T-helper 1 cell treated with Interleukin-12 subunit alpha and Interleukin-12 subunit beta and Interleukin-4 antibody, amounts not matched to agents 30 ng/mL and 1 ng/mL, for 36 hours (primary cell): ENCODE measurements around the gene DTX2. TPM values are rescaled to one million over a fixed set of nuclear protein-coding genes. Genes with fewer than 3 reads are reported as not detected.
"Not testable (repeated sequence)": the region's sequence is repeated elsewhere in the genome, so short reads cannot be mapped to it uniquely, and the experiment has no call there.

ENCODE experiments used
- intact Hi-C: fragments of 100-400 bp; cut with micrococcal nuclease; formaldehyde crosslinking; loops from one replicate; pipeline ENCODE4 v1.15.1; 2024
- total RNA-seq: library from RNA; stranded (reverse); gene quantifications from 2 replicates; pipeline ENCODE4 v1.2.3, GENCODE V29; 2022

Gene DTX2
- total RNA-seq, 1 donor from 2014 or later = 36.7 TPM

- intact Hi-C loops = not testable (repeated sequence)
Measured at GRCh38 chr7:76485822-76486610, 24.5 kb downstream of the DTX2 start.

- intact Hi-C loops = not testable (repeated sequence)
Measured at GRCh38 chr7:76486618-76487017, 25.1 kb downstream of the DTX2 start.

DNA sequence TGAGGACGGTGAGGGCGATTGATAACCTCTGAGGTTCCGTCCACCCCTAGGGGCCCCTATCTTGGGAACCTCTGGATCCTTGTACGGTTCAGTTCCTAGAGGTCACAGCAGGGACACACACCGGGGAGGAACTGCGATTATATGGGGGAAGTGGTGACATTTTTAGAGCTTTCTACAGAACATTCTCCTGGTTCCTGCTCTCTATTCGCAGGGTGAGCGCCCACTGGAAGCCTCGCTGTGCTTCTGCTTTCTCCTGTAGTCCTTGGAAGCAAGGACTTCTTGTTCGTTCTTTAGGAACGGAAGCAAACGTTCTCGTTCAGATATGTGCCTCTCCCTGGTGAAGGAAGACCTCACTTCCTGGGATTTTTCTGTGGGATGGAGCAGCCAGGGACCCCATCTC is 26.5 kb downstream of the DTX2 start:
- intact Hi-C loops = not testable (repeated sequence)

GRCh38 chr7:76492139-76492538 is 30.6 kb downstream of the DTX2 start:
- intact Hi-C loops = not testable (repeated sequence)

GRCh38 chr7:76495717-76496116 is 34.2 kb downstream of the DTX2 start:
- intact Hi-C loops = not testable (repeated sequence)

GRCh38 chr7:76497918-76498582 is 36.5 kb downstream of the DTX2 start:
- intact Hi-C loops = not testable (repeated sequence)

GRCh38 chr7:76498583-76499200 is 37.2 kb downstream of the DTX2 start:
- intact Hi-C loops = not testable (repeated sequence)

GRCh38 chr7:76499201-76499923 is 37.9 kb downstream of the DTX2 start:
- intact Hi-C loops = not testable (repeated sequence)

DNA sequence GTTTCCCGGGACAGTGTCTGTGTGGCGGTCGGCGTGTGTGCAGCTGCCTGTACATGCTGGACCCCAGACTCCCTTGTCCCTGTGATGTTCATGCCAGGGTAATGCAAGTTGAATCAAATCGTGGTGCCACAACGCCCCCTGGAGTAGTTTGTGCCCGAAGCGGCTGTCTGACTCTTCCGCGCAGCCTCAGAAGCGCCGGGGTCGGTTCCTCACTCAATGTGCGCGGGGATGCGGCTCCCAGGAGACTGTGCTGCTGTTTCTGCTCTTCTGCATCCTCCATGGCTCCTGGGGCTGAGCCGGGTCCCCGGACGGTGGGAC is 38.4 kb downstream of the DTX2 start:
- intact Hi-C loops = not testable (repeated sequence)

- intact Hi-C loops = not testable (repeated sequence)
Measured at GRCh38 chr7:76502224-76502623, 40.7 kb downstream of the DTX2 start.

- intact Hi-C loops = not testable (repeated sequence)
Measured at GRCh38 chr7:76502836-76503235, 41.3 kb downstream of the DTX2 start.

DNA sequence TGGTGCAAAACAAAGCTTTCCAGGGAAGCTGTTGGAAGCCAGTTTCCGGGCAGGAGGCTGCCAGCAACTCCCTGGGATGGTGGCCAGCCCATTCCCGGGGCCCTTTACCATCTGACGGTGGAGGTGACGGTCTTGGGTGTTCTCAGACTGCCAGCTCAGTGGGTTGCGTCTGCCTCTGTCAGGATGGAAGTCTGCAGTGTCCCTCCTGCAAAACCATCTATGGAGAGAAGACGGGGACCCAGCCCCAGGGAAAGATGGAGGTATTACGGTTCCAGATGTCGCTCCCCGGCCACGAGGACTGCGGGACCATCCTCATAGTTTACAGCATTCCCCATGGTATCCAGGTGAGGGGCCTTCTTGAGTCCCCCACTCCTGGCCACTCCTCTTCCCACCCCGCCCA is 41.7 kb downstream of the DTX2 start:
- intact Hi-C loops = not testable (repeated sequence)

DNA sequence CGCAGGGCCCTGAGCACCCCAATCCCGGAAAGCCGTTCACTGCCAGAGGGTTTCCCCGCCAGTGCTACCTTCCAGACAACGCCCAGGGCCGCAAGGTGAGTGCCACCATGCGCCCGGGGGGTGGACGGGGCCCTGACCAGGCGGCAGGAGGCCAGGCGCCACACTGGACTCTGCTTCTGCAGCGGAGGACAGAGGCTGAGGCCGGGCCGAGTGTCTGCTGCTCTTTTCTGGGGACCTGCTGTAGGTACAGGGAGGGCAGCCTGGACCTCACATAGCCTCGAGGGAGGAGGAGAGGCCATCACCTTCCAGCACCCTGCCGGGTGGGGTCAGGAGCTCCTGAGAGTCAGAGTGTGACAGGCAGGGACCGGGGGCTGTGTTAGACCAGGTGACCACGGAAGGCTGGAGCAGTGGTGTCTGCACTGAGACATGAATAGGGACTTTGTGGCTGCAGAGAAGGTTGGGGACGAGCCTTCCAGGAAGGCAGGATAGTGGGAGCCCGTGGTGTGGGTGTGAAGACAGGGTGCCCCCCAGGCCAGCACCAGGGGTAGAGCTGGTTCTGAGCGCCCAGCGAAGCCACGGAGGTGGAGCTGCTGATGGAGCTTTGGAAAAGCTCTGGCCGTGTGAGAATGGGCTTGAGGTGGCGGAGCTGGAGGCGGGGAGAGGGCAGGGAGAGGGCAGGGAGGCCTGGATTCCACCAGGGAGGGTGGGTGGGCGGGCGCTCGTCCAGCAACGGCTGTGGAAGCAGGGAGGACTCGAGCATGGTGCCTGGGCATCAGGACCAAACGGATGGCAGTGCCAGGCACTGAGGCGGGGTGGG is 43.0 kb downstream of the DTX2 start:
- intact Hi-C loops = not testable (repeated sequence)

DNA sequence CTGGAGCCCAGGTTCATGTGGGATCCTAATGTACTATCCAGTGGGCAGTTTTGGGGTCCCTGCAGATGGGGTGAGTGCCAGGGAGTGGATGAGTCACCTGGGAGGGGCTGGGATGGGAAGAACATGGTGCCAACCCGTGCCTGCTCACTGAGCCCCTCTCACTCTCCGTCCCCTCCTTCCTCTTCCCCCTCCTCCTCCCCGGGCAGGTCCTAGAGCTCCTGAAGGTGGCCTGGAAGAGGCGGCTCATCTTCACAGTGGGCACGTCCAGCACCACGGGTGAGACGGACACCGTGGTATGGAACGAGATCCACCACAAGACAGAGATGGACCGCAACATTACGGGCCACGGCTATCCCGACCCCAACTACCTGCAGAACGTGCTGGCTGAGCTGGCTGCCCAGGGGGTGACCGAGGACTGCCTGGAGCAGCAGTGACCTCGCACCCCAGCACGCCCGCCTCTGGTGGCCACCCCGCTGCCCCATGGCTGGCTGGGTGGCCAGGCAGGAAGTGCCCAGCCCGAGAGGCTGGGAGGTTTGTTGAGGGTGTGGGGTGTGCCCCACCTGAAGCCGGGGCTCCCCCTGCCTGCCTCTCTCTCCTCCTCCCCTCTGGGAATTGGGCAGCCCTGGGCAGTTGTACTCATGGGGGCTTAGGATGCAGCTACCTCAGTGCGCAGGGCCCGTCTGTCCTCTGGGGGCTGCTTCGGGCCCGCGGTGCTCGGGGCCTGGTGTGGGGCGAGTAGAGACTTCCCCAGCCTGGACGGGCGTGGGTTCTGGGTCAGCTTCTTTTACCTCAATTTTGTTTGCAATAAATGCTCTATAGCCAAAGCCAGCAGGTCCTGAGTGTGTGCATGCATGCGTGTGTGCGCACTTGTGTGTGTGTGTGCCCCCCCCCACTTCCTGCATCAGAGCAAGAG is 43.9 kb downstream of the DTX2 start:
- intact Hi-C loops = no loop called here

GRCh38 chr7:76506081-76506440 is 44.6 kb downstream of the DTX2 start:
- intact Hi-C loops = no loop called here

GRCh38 chr7:76506643-76507042 is 45.1 kb downstream of the DTX2 start:
- intact Hi-C loops = not testable (repeated sequence)

DNA sequence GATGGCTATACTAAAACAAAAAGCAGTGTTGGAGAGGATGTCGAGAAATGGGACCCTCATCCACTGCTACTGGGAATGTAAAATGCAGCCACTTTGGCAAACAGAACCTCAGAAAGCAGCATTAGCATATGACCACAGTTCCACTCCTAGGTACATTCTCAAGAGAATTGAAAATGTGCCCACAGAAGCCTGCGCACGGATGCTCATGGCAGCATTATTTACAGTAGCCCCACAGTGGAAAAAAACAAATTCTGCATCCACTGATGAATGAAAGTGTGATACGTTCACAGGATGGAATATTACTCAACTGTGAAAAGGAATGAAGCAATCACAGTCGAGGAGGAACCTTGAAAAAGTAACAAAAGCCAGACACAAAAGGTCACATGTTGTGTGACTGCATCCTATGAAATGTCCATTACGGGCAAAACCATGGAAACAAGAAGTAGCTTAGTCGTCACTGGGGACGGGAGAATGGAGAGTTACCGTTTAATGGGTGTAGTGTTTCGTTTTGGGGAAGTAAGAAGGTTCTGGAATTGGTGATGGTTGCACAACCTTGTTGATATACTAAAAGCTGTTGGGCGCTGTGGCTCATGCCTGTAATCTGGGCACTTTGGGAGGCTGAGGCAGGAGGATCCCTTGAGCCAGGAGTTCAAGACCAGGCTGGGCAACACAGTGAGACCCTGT is 46.4 kb downstream of the DTX2 start:
- intact Hi-C loops = no loop called here

DNA sequence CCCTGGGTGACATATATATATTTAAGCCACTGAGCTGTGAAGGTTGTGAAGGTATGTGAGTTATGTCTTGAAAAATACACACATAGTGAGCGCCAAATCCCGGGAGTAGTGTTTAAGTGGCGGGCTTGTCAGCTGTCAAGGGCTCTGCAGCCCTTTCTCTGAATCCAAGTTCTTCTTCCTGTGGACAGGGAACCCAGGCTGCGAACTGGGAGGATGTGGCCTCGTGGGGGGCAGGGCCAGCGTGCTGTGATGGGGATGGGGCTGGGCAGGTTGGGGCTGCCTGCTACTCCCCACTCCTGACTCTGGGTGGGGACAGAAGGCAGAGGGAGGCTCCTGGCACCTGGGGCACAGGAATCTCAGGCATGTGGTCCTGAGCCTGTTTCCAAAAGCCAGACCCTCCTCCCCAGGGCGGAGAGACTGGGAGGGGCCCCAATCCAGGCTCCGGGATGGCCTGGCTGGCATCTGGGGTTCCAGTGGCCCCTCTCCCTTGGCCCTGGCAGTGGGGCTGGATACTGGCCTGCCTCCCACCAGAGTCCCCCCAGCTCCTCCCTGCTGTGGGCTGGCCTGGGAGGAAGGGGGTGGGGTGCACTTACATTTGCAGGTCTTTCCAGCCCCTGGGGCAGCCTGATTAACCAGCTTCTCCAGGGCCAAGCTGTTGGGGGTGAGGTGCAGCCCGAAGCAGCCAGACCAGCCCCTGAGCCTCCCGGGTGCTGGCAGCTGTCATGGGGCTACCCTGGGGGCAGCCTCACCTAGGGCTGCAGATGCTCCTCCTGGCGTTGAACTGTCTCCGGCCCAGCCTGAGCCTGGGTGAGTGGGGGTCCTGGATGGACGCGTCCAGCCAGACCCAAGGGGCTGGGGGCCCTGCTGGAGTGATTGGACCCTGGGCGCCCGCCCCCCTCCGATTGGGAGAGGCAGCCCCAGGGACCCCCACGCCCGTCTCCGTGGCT is 48.7 kb downstream of the DTX2 start, which contains the start of gene UPK3B:
Gene UPK3B, plus strand, starts transcription at position 622 of the 947 bp plus-strand sequence. Its CDS starts 101 bp downstream, at position 723.
- intact Hi-C loops = loop anchor here (10.0 kb wide), 1 partner anchor 535 kb away; no protein-coding TSS in a partner anchor
